WTC11 (cell line): ENCODE data around the gene KCNMA1. TPM values are rescaled to one million over a fixed set of nuclear protein-coding genes. Genes with fewer than 3 reads are reported as not detected.

ENCODE experiments used
- ATAC-seq: fragments of 200-7000 bp; cut with Tn5 transposase; 2 replicates; pipeline ENCODE4 v1.10.0; 2021; ENCODE audit warnings: mild to moderate bottlenecking, moderate library complexity
- CTCF ChIA-PET: fragments of 300-600 bp; sonication (Branson Sonifier 250); formaldehyde crosslinking; loops from one replicate; lab custom pipeline; 2021; ENCODE audit warnings: antibody characterized with exemption; lab: Charles Lee
- POLR2A ChIA-PET: fragments of 350-600 bp; sonication (Branson Sonifier 250); formaldehyde crosslinking; loops from one replicate; lab custom pipeline; 2021; ENCODE audit warnings: antibody characterized with exemption; lab: Charles Lee
- DNase-seq: peaks from one replicate; pipeline ENCODE4 v3.0.0; 2021; ENCODE audit warnings: low spot score
- H3K27ac Mint-ChIP-seq: 2 replicates; pipeline ENCODE4 v1.8.0; 2021; ENCODE audit warnings: mixed read lengths
- H3K27me3 Mint-ChIP-seq: 2 replicates; pipeline ENCODE4 v1.8.0; 2021; ENCODE audit warnings: low read depth, mild to moderate bottlenecking, moderate library complexity, mixed read lengths
- H3K36me3 Mint-ChIP-seq: 2 replicates; pipeline ENCODE4 v1.8.0; 2021; ENCODE audit warnings: mixed read lengths
- H3K4me1 Mint-ChIP-seq: 2 replicates; pipeline ENCODE4 v1.8.0; 2022; ENCODE audit warnings: mixed read lengths
- H3K4me3 Mint-ChIP-seq: 2 replicates; pipeline ENCODE4 v1.8.0; 2021; ENCODE audit warnings: mild to moderate bottlenecking, moderate library complexity, mixed read lengths
- H3K9me3 Mint-ChIP-seq: 2 replicates; pipeline ENCODE4 v1.8.0; 2021; ENCODE audit warnings: mixed read lengths
- CBFB ChIP-seq: sonication (generic); formaldehyde crosslinking; IDR thresholded peaks from 2 replicates; pipeline ENCODE4 v1.8.1; 2022; ENCODE audit warnings: mild to moderate bottlenecking, low read depth, missing genetic modification reagents
- CREB1 ChIP-seq: sonication (generic); formaldehyde crosslinking; IDR thresholded peaks from 2 replicates; pipeline ENCODE4 v1.8.0; 2023; ENCODE audit warnings: mild to moderate bottlenecking, missing genetic modification reagents
- ETV6 ChIP-seq: sonication (generic); formaldehyde crosslinking; IDR thresholded peaks from 2 replicates; pipeline ENCODE4 v1.8.1; 2022; ENCODE audit warnings: mild to moderate bottlenecking, missing genetic modification reagents
- GABPB1 ChIP-seq: sonication (generic); formaldehyde crosslinking; IDR thresholded peaks from 2 replicates; pipeline ENCODE4 v1.8.1; 2023; ENCODE audit warnings: mild to moderate bottlenecking, missing genetic modification reagents
- JUN ChIP-seq: sonication (generic); formaldehyde crosslinking; IDR thresholded peaks from 2 replicates; pipeline ENCODE4 v1.8.0; 2023; ENCODE audit warnings: mild to moderate bottlenecking, missing genetic modification reagents
- MYBL2 ChIP-seq: sonication (generic); formaldehyde crosslinking; IDR thresholded peaks from 2 replicates; pipeline ENCODE4 v1.8.1; 2023; ENCODE audit warnings: mild to moderate bottlenecking, moderate library complexity, missing genetic modification reagents
- RELA ChIP-seq: sonication (generic); formaldehyde crosslinking; IDR thresholded peaks from 2 replicates; pipeline ENCODE4 v1.8.1; 2022; ENCODE audit warnings: missing genetic modification reagents, mild to moderate bottlenecking, borderline replicate concordance
- SMAD4 ChIP-seq: sonication (generic); formaldehyde crosslinking; IDR thresholded peaks from 2 replicates; pipeline ENCODE4 v1.8.0; 2022; ENCODE audit warnings: mild to moderate bottlenecking, missing genetic modification reagents
- SP1 ChIP-seq: sonication (generic); formaldehyde crosslinking; conservative IDR thresholded peaks from 2 replicates; pipeline ENCODE4 v1.8.1; 2022; ENCODE audit warnings: missing genetic modification reagents
- TEAD4 ChIP-seq: sonication (generic); formaldehyde crosslinking; IDR thresholded peaks from 2 replicates; pipeline ENCODE4 v1.8.0; 2022; ENCODE audit warnings: mild to moderate bottlenecking, missing genetic modification reagents
- ZNF416 ChIP-seq: fragments of 250-450 bp; sonication (Bioruptor Pico); IDR thresholded peaks from 2 replicates; pipeline ENCODE4 v1.9.0; 2021; ENCODE audit warnings: mild to moderate bottlenecking, inconsistent platforms
- ZNF671 ChIP-seq: fragments of 250-450 bp; sonication (Bioruptor Pico); IDR thresholded peaks from 2 replicates; pipeline ENCODE4 v1.8.0; 2021; ENCODE audit warnings: mild to moderate bottlenecking
- total RNA-seq: library from RNA; stranded (reverse); gene quantifications from 3 replicates; pipeline ENCODE4 v1.2.3, GENCODE V29; 2021
- TF ChIP-seq, protein P1 (sequence below): fragments of 250-450 bp; sonication (Bioruptor Pico); IDR thresholded peaks from 2 replicates; pipeline ENCODE4 v1.9.0; 2021; ENCODE audit warnings: mild to moderate bottlenecking
- TF ChIP-seq, protein P2 (sequence below): fragments of 250-450 bp; sonication (Bioruptor Pico); IDR thresholded peaks from 2 replicates; pipeline ENCODE4 v1.9.0; 2021; ENCODE audit warnings: mild to moderate bottlenecking, borderline replicate concordance
- TF ChIP-seq, protein P3 (sequence below): fragments of 250-450 bp; sonication (Bioruptor Pico); IDR thresholded peaks from 2 replicates; pipeline ENCODE4 v1.9.0; 2021; ENCODE audit warnings: mild to moderate bottlenecking
- TF ChIP-seq, protein P4 (sequence below): fragments of 250-450 bp; sonication (Bioruptor Pico); conservative IDR thresholded peaks from 2 replicates; pipeline ENCODE4 v1.9.0; 2021; ENCODE audit warnings: mild to moderate bottlenecking
- TF ChIP-seq, protein P5 (sequence below): fragments of 250-450 bp; sonication (Bioruptor Pico); IDR thresholded peaks from 2 replicates; pipeline ENCODE4 v1.8.0; 2021; ENCODE audit warnings: mild to moderate bottlenecking
- TF ChIP-seq, protein P6 (sequence below): sonication (generic); formaldehyde crosslinking; IDR thresholded peaks from 2 replicates; pipeline ENCODE4 v1.8.1; 2022; ENCODE audit warnings: low read depth, mild to moderate bottlenecking, moderate library complexity, missing genetic modification reagents, borderline replicate concordance

Gene KCNMA1
- total RNA-seq, 1 experiment from 2014 or later = 7.3 TPM

DNA sequence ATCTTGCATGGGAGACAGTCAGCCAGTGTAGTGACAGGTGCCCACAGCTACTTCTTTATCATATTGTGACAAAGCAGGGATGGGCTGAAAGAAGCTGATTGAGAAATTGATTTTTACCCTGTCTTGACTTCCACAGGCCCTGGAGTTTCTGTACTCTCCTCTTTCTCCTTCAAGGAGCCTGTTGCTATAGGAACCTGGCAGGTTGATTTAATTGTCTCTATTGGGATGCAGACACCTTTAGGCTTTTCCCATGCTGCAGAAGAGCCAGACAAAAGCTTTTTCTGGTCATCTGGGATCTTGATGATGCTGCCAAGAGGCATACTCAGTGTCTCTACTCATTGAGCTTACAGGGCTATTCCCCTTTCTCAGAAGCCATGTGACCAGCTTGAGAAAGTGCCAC is 754.8 kb downstream of the KCNMA1 start (continued):
- TF ChIP-seq, protein P1, sequence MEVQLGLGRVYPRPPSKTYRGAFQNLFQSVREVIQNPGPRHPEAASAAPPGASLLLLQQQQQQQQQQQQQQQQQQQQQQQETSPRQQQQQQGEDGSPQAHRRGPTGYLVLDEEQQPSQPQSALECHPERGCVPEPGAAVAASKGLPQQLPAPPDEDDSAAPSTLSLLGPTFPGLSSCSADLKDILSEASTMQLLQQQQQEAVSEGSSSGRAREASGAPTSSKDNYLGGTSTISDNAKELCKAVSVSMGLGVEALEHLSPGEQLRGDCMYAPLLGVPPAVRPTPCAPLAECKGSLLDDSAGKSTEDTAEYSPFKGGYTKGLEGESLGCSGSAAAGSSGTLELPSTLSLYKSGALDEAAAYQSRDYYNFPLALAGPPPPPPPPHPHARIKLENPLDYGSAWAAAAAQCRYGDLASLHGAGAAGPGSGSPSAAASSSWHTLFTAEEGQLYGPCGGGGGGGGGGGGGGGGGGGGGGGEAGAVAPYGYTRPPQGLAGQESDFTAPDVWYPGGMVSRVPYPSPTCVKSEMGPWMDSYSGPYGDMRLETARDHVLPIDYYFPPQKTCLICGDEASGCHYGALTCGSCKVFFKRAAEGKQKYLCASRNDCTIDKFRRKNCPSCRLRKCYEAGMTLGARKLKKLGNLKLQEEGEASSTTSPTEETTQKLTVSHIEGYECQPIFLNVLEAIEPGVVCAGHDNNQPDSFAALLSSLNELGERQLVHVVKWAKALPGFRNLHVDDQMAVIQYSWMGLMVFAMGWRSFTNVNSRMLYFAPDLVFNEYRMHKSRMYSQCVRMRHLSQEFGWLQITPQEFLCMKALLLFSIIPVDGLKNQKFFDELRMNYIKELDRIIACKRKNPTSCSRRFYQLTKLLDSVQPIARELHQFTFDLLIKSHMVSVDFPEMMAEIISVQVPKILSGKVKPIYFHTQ (CRISPR knock-in tag) = no peak
- TF ChIP-seq JUN (no peak), RELA (CRISPR knock-in tag) (no peak), MYBL2 (CRISPR knock-in tag) (no peak), SP1 (no peak), SMAD4 (CRISPR knock-in tag) (no peak)
- TF ChIP-seq, protein P2, sequence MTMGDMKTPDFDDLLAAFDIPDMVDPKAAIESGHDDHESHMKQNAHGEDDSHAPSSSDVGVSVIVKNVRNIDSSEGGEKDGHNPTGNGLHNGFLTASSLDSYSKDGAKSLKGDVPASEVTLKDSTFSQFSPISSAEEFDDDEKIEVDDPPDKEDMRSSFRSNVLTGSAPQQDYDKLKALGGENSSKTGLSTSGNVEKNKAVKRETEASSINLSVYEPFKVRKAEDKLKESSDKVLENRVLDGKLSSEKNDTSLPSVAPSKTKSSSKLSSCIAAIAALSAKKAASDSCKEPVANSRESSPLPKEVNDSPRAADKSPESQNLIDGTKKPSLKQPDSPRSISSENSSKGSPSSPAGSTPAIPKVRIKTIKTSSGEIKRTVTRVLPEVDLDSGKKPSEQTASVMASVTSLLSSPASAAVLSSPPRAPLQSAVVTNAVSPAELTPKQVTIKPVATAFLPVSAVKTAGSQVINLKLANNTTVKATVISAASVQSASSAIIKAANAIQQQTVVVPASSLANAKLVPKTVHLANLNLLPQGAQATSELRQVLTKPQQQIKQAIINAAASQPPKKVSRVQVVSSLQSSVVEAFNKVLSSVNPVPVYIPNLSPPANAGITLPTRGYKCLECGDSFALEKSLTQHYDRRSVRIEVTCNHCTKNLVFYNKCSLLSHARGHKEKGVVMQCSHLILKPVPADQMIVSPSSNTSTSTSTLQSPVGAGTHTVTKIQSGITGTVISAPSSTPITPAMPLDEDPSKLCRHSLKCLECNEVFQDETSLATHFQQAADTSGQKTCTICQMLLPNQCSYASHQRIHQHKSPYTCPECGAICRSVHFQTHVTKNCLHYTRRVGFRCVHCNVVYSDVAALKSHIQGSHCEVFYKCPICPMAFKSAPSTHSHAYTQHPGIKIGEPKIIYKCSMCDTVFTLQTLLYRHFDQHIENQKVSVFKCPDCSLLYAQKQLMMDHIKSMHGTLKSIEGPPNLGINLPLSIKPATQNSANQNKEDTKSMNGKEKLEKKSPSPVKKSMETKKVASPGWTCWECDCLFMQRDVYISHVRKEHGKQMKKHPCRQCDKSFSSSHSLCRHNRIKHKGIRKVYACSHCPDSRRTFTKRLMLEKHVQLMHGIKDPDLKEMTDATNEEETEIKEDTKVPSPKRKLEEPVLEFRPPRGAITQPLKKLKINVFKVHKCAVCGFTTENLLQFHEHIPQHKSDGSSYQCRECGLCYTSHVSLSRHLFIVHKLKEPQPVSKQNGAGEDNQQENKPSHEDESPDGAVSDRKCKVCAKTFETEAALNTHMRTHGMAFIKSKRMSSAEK = no peak
- TF ChIP-seq, protein P3, sequence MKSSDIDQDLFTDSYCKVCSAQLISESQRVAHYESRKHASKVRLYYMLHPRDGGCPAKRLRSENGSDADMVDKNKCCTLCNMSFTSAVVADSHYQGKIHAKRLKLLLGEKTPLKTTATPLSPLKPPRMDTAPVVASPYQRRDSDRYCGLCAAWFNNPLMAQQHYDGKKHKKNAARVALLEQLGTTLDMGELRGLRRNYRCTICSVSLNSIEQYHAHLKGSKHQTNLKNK = no peak

DNA sequence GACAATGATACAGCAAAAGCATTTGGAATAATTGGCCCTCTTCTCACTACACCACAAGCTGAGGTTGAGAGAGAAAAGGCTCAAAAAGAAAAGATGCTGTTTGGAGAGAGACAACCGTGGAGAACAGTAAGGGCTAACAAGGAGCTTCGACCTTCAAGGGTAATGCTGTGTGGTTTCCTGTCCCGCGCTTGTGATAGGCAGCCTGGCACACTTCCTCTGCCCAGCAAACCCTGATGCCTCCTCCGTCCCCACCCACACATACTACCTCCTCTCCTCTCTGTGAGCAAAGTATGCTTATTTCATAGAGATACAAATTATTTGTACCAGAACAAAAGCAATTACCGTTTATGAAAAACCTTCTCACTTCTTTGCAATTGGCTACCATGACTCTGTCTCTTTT is 755.4 kb downstream of the KCNMA1 start:
- H3K36me3 Mint-ChIP-seq = no peaks in the 10 kb centered on the region
- POLR2A ChIA-PET = no interaction called here
- TF ChIP-seq ZNF416 (CRISPR knock-in tag) = no peak
- no peak for TF ChIP-seq ZNF671 (CRISPR knock-in tag)
- TF ChIP-seq ETV6 (CRISPR knock-in tag) = no peak
- TF ChIP-seq GABPB1 (CRISPR knock-in tag) = no peak
- TF ChIP-seq, protein P4, sequence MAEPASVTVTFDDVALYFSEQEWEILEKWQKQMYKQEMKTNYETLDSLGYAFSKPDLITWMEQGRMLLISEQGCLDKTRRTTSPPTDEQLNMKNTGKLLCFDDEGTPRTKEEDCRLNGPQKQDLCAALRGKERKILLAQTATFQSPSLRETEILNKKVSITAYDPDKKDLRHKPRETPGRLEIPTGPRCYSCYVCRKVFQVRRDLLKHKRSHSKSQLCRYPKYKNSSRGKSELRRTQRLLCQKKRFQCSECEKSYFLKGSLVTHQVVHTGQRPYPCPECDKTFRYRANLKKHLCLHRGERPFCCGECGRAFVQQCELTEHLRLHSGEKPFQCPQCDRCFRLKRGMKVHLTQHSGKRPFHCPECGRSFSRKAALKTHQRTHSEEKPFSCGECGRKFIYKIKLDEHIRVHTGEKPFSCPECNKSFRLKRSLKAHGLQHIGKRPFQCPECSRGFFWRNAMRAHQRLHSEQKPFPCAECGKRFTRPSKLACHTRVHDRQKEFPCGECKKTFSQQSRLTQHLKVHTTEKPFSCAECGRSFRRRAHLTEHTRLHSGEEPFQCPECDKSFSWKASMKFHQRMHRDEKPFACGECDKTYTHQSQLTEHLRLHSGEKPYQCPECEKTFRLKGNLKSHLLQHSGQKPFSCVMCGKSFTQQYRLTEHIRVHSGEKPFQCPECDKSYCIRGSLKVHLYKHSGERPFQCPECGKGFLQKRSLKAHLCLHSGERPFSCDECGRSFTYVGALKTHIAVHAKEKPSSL (CRISPR knock-in tag) = no peak
- TF ChIP-seq TEAD4 (CRISPR knock-in tag) = no peak
- TF ChIP-seq CBFB (CRISPR knock-in tag) = no peak
- TF ChIP-seq, protein P5, sequence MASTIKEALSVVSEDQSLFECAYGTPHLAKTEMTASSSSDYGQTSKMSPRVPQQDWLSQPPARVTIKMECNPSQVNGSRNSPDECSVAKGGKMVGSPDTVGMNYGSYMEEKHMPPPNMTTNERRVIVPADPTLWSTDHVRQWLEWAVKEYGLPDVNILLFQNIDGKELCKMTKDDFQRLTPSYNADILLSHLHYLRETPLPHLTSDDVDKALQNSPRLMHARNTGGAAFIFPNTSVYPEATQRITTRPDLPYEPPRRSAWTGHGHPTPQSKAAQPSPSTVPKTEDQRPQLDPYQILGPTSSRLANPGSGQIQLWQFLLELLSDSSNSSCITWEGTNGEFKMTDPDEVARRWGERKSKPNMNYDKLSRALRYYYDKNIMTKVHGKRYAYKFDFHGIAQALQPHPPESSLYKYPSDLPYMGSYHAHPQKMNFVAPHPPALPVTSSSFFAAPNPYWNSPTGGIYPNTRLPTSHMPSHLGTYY (CRISPR knock-in tag) = no peak
- TF ChIP-seq, protein P6, sequence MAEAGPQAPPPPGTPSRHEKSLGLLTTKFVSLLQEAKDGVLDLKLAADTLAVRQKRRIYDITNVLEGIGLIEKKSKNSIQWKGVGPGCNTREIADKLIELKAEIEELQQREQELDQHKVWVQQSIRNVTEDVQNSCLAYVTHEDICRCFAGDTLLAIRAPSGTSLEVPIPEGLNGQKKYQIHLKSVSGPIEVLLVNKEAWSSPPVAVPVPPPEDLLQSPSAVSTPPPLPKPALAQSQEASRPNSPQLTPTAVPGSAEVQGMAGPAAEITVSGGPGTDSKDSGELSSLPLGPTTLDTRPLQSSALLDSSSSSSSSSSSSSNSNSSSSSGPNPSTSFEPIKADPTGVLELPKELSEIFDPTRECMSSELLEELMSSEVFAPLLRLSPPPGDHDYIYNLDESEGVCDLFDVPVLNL (CRISPR knock-in tag) = no peak
- no peak for TF ChIP-seq CREB1
- H3K4me3 Mint-ChIP-seq = no peak overlapping the region
- peaks cover 7% of the 10 kb centered on the region for H3K4me1 Mint-ChIP-seq
- H3K9me3 Mint-ChIP-seq = no peaks in the 10 kb centered on the region
- H3K27me3 Mint-ChIP-seq = no peaks in the 10 kb centered on the region
- CTCF ChIA-PET = no interaction called here
- no peak for DNase-seq
- H3K27ac Mint-ChIP-seq = no peak overlapping the region
- ATAC-seq = no peak
